Osteoblast (primary cell): ENCODE data around the gene MAN2A2. TPM values are rescaled to one million over a fixed set of nuclear protein-coding genes. Genes with fewer than 3 reads are reported as not detected.

Source experiments
- DNase-seq: peaks from one replicate; pipeline ENCODE4 v3.0.0; 2011; ENCODE audit warnings: low spot score, mixed read lengths; ENCODE audit not compliant: insufficient read length; ENCODE audit errors: missing footprints
- H2AFZ ChIP-seq: 2 replicates; pipeline ENCODE4 v1.6.0; 2011; ENCODE audit warnings: mild to moderate bottlenecking, low read length
- H3K27ac ChIP-seq: 2 replicates; pipeline ENCODE4 v1.5.1; 2011; ENCODE audit warnings: mild to moderate bottlenecking, low read depth, low read length, moderate library complexity
- H3K27me3 ChIP-seq: 2 replicates; pipeline ENCODE4 v1.6.0; 2012; ENCODE audit warnings: mild to moderate bottlenecking, control low read depth, inconsistent platforms, low read length, moderate library complexity; ENCODE audit not compliant: insufficient read depth
- H3K36me3 ChIP-seq: 2 replicates; pipeline ENCODE4 v1.5.1; 2011; ENCODE audit warnings: mild to moderate bottlenecking, low read length, control low read depth, moderate library complexity; ENCODE audit not compliant: insufficient read depth
- H3K4me1 ChIP-seq: 2 replicates; pipeline ENCODE4 v1.5.1; 2011; ENCODE audit warnings: mild to moderate bottlenecking, low read length, control low read depth, moderate library complexity; ENCODE audit not compliant: insufficient read depth
- H3K4me2 ChIP-seq: 2 replicates; pipeline ENCODE4 v1.6.0; 2011; ENCODE audit warnings: mild to moderate bottlenecking, low read length; ENCODE audit not compliant: insufficient read depth
- H3K4me3 ChIP-seq: fragments of 200-600 bp; sonication (generic); 3 replicates; pipeline ENCODE4 v1.5.1; 2012; ENCODE audit warnings: mild to moderate bottlenecking, low read length, inconsistent platforms; ENCODE audit not compliant: insufficient read depth
- H3K79me2 ChIP-seq: 2 replicates; pipeline ENCODE4 v1.6.0; 2012; ENCODE audit warnings: mild to moderate bottlenecking, low read length, control low read depth, inconsistent platforms; ENCODE audit not compliant: insufficient read depth
- H3K9me3 ChIP-seq: 2 replicates; pipeline ENCODE4 v1.5.1; 2011; ENCODE audit warnings: low read depth, low read length, control low read depth
- H4K20me1 ChIP-seq: 2 replicates; pipeline ENCODE4 v1.6.0; 2012; ENCODE audit warnings: mild to moderate bottlenecking, low read length, control low read depth; ENCODE audit not compliant: insufficient read depth
- CTCF ChIP-seq: IDR thresholded peaks from 2 replicates; pipeline ENCODE4 v1.5.1; 2011; ENCODE audit warnings: mild to moderate bottlenecking, low read depth, low read length, moderate library complexity; ENCODE audit errors: extremely low read depth
- total RNA-seq: library from RNA; depleted of rRNA; stranded (reverse); fragments of >200 nt; gene quantifications from 2 replicates; pipeline ENCODE4 v1.2.3, GENCODE V29; 2012

MAN2A2 gene
- total RNA-seq, 1 donor = 15.2 TPM

GRCh38 chr15:90862964-90863778, 39.9 kb upstream of the MAN2A2 start:
- Histone ChIP-seq H3K9me3 (no peaks in the 10 kb centered on the region), H3K79me2 (no peaks in the 10 kb centered on the region), H3K4me2 (no peak overlapping the region), H3K36me3 (no peaks in the 10 kb centered on the region), H4K20me1 (no peaks in the 10 kb centered on the region), H3K4me1 (peaks cover 7% of the 10 kb centered on the region), H2AFZ (no peak overlapping the region), H3K27me3 (no peaks in the 10 kb centered on the region), H3K27ac (no peak overlapping the region), H3K4me3 (no peak overlapping the region)
- TF ChIP-seq CTCF = no peak
- peak; percentile 44 for DNase-seq

GRCh38 chr15:90863987-90864386, 39.1 kb upstream of the MAN2A2 start:
- no peaks in the 10 kb centered on the region for H3K27me3 ChIP-seq
- no peak overlapping the region for H3K27ac ChIP-seq
- H3K4me2 ChIP-seq = no peak overlapping the region
- no peaks in the 10 kb centered on the region for H4K20me1 ChIP-seq
- no peaks in the 10 kb centered on the region for H3K79me2 ChIP-seq
- H2AFZ ChIP-seq = no peak overlapping the region
- TF ChIP-seq CTCF = no peak
- peaks cover 13% of the 10 kb centered on the region for H3K4me1 ChIP-seq
- DNase-seq = no peak
- H3K4me3 ChIP-seq = no peak overlapping the region
- H3K36me3 ChIP-seq = no peaks in the 10 kb centered on the region
- no peaks in the 10 kb centered on the region for H3K9me3 ChIP-seq

DNA sequence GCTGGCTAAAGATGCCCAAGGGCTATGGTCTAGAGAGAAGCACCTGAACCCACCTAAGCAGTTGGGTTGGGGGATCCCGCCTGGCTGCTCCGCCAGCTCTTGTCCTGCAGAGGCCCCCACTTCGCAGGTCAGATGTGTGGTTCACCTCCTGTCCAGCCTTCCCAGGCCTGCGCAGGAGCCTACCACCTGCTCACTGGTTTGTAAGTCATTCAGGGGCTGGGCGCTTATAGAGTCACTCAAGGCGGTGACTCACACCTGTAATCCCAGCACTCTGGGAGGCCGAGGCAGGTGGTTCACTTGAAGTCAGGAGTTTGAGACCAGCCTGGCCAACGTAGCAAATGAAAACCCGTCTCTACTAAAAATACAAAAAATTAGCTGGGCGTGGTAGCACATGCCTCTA, 38.6 kb upstream of the MAN2A2 start:
- Histone ChIP-seq H3K27ac (no peak overlapping the region), H3K9me3 (no peaks in the 10 kb centered on the region), H3K4me2 (no peak overlapping the region), H4K20me1 (no peaks in the 10 kb centered on the region), H3K36me3 (no peaks in the 10 kb centered on the region), H3K79me2 (no peaks in the 10 kb centered on the region), H3K4me1 (peaks cover 19% of the 10 kb centered on the region), H3K4me3 (no peak overlapping the region), H2AFZ (no peak overlapping the region), H3K27me3 (no peaks in the 10 kb centered on the region)
- DNase-seq = no peak
- TF ChIP-seq CTCF = no peak

DNA sequence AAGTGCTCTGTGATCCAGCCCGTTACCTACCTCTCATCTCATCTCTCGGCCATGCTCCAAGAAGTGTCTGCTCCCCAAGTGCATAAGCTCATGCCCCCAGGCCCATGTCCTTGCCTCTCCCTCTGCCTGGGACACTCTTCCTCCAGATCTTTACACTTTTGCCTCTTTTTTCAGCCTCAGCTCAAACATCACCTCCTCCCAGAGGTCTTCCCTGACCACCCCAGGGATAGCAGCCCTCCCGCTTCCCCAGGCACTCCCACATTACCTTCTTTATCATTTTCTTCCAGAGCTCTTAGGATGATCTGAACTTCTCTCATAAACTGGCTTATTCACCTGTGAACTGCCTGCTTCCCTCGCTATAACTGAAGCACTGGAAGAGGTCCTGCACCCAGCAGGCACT, 37.4 kb upstream of the MAN2A2 start:
- H3K27ac ChIP-seq = no peak overlapping the region
- TF ChIP-seq CTCF = no peak
- H3K27me3 ChIP-seq = no peaks in the 10 kb centered on the region
- no peak for DNase-seq
- H3K79me2 ChIP-seq = peaks cover 5% of the 10 kb centered on the region
- H3K4me2 ChIP-seq = no peak overlapping the region
- no peak overlapping the region for H3K4me3 ChIP-seq
- H3K36me3 ChIP-seq = no peaks in the 10 kb centered on the region
- no peaks in the 10 kb centered on the region for H4K20me1 ChIP-seq
- peaks cover 31% of the 10 kb centered on the region for H3K4me1 ChIP-seq
- H2AFZ ChIP-seq = no peak overlapping the region
- H3K9me3 ChIP-seq = no peaks in the 10 kb centered on the region
